ENCODE data around the gene SMAP1.

Gene SMAP1

DNA sequence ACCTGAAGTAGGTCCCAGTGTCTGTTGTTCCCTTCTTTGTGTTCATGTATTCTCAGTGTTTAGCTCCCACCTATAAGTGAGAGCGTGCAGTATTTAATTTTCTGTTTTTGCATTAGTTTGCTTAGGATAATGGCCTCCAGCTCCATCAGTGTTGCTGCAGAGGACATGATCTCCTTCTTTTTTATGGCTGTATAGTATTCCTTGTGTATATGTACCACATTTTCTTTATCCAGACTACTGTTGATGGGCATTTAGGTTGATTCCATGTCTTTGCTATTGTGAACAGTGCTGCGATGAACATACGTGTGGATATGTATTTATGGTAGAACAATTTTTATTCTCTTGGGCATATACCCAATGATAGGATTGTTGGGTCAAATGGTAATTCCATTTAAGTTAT is 163.7 kb downstream of the SMAP1 start:
- H4K20me1 ChIP-seq = 0 out of 22 replicates have a peak, but pooled peaks cover 0 to 6% (median 0%) of the 10 kb centered on the region in 11 experiments
- H3K9ac ChIP-seq = no peak overlapping the region
- no peak for TF ChIP-seq Cebpa-rat (IDR thresholded peaks at IDR 0.05)
- H3K9me3 ChIP-seq (replicated peaks in 1 of 11) = peaks cover 0 to 12% (median 8%) of the 10 kb centered on the region in 11 experiments; a peak in 15 of 22 replicates
- H3K36me3 ChIP-seq = peaks cover 4 to 24% (median 12%) of the 10 kb centered on the region in 11 experiments; a peak in 13 of 22 replicates
- H3K27me3 ChIP-seq = no peaks in the 10 kb centered on the region
- no peaks in the 10 kb centered on the region for H3K4me1 ChIP-seq
- no peak overlapping the region for H3K4me3 ChIP-seq
- H3K27ac ChIP-seq = no peak overlapping the region
- no peak overlapping the region for H3K4me2 ChIP-seq

DNA sequence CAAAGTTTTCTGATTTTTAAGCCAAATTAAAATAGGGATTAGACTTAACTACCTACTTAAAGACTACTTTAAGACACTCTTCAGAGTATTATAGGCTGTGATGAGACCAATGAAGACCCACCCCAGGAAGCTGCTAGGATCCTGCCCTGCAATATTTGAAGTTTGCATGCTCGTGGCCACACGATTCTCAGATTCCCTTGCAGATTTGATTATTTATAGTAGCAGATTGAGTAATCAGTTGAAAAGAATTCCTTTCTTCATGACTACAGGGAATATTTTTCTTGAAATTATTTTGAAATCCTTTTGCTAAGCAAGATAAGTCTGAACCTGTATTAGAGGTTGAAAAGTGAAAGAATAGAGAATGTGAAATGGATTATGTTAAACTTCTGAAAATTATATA is 166.8 kb downstream of the SMAP1 start:
- Histone ChIP-seq H3K4me2 (no peak overlapping the region), H3K4me3 (no peak overlapping the region), H3K27me3 (no peaks in the 10 kb centered on the region), H3K27ac (no peak overlapping the region), H3K9me3 (replicated peaks in 1 of 11) (peaks cover 0 to 12% (median 8%) of the 10 kb centered on the region in 11 experiments; a peak in 15 of 22 replicates), H3K36me3 (peaks cover 4 to 48% (median 15%) of the 10 kb centered on the region in 11 experiments; a peak in 15 of 22 replicates), H4K20me1 (0 out of 22 replicates have a peak, but pooled peaks cover 0 to 4% (median 0%) of the 10 kb centered on the region in 11 experiments), H3K4me1 (no peaks in the 10 kb centered on the region), H3K9ac (no peak overlapping the region)
- no peak for TF ChIP-seq Cebpa-rat (IDR thresholded peaks at IDR 0.05)

DNA sequence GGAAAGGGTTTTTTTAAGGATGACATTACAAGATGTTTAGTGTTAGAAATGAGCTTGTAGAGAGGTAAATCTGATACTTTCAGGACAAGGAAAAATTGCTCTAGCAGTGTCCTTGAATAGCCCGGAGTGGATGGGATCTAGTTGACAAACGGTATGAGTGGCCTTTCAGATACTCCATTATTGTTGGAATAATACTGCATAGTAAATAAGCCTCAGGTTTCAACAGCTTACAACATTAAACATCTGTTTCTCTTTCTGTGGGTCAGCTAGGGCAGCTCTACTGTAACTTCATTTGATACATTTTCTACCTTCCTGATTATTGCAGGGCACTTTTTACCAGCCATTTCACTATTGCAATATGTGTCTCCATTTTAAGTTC is 171.2 kb downstream of the SMAP1 start:
- Histone ChIP-seq H3K4me3 (no peak overlapping the region), H3K9ac (no peak overlapping the region), H3K9me3 (replicated peaks in 1 of 11) (0 out of 22 replicates have a peak, but pooled peaks cover 0 to 3% (median 0%) of the 10 kb centered on the region in 11 experiments), H3K27ac (no peak overlapping the region), H4K20me1 (0 out of 22 replicates have a peak, but pooled peaks cover 0 to 4% (median 0%) of the 10 kb centered on the region in 11 experiments), H3K36me3 (peaks cover 8 to 61% (median 15%) of the 10 kb centered on the region in 11 experiments; a peak in 13 of 22 replicates), H3K27me3 (no peaks in the 10 kb centered on the region), H3K4me1 (no peaks in the 10 kb centered on the region), H3K4me2 (no peak overlapping the region)
- TF ChIP-seq Cebpa-rat (IDR thresholded peaks at IDR 0.05) = no peak

DNA sequence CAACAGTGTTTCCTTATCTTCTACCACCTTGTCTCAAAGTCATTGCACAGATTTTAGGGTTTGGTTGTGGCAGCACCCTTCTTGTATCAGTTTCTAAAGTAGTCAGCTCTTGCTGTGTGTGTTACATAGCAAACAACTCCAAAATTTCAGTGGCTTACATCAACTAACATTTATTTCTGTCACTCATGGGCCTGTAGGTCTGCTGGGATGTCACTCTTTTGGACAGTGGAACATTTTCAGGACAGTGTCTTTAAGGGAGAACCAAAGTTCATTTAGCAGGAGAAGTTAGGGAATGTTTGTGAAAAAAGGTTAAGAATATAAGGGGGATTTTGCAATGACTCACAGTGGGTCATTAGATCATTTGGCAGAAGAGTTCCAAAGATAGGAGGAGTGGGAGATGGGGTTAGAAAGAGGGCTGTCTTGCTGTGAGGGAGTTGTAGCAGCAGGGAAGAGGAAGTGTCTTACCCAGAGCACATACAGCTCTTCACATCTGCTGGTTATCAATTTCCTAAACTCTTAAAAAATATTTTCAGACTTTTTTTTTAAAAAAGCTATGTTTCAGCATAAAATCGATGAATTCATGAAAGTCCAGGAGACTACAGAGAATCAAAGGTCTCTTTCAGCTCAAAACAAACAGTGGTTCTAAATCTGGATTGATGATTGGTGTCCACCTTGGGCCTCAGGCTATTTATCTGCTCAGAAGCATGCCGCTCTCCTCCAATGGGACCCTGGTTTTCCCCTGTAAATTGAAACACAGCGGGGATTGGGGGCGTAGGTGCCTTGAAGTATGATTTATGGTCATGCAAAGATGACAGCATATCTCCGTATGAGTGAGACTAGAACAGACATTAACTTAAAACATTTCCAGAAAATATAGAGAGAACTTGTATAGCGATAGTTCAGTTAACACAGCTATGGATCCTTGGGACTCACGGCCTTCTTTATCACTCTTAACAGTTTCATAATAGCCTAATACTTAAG is 171.9 kb downstream of the SMAP1 start:
- Histone ChIP-seq H3K9me3 (replicated peaks in 1 of 11) (0 out of 22 replicates have a peak, but pooled peaks cover 0 to 3% (median 0%) of the 10 kb centered on the region in 11 experiments), H3K9ac (no peak overlapping the region), H3K4me1 (no peaks in the 10 kb centered on the region), H3K36me3 (peaks cover 8 to 61% (median 15%) of the 10 kb centered on the region in 11 experiments; a peak in 13 of 22 replicates), H3K4me3 (no peak overlapping the region), H3K27ac (no peak overlapping the region), H3K4me2 (no peak overlapping the region), H3K27me3 (no peaks in the 10 kb centered on the region), H4K20me1 (0 out of 22 replicates have a peak, but pooled peaks cover 0 to 4% (median 0%) of the 10 kb centered on the region in 11 experiments)
- TF ChIP-seq Cebpa-rat (IDR thresholded peaks at IDR 0.05) = no peak

DNA sequence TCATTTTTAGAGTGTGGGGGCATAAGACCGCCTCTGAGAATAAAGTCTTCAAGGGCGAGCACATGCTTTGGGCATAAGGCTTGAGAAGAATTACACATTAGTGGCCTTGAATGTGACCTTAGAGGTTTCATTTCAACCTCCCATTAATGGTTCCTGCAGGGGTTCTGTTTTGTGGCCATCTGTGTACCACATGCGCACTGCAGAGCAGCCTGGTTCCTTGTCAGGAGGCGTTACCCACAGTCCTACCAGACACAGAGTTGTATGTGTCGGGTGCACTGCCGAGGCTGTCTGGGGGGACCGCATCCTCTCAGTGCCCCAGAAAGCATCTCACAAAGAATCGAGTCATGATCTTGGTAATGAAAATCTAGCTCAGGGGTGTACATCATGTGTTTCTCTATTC is 173.4 kb downstream of the SMAP1 start:
- Histone ChIP-seq H3K27me3 (no peaks in the 10 kb centered on the region), H3K4me1 (no peaks in the 10 kb centered on the region), H3K9ac (no peak overlapping the region), H3K36me3 (peaks cover 3 to 61% (median 15%) of the 10 kb centered on the region in 11 experiments; a peak in 12 of 22 replicates), H3K4me2 (no peak overlapping the region), H3K27ac (no peak overlapping the region), H3K9me3 (replicated peaks in 1 of 11) (0 out of 22 replicates have a peak, but pooled peaks cover 0 to under 1% (median 0%) of the 10 kb centered on the region in 11 experiments), H3K4me3 (no peak overlapping the region), H4K20me1 (0 out of 22 replicates have a peak, but pooled peaks cover 0 to 4% (median 0%) of the 10 kb centered on the region in 11 experiments)
- no peak for TF ChIP-seq Cebpa-rat (IDR thresholded peaks at IDR 0.05)

DNA sequence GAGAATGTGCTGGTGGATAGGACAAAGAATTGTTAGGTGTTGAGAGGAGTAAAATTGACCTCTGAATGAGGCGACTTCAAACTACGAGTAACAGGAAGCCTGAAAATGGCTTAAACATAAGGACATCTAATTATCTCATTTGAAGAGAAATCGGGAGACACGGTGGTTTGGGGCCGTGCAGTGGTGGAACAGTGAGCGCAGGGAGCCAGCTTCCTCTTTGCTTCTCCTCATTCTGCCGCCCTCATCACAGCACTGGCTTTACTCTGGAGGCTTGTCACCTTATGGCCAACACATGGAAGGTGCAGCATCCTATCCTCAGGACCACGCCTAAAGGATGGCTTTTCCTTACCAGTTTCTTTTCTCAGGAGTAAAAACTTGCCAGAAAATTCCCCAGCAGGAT is 174.9 kb downstream of the SMAP1 start:
- H3K4me2 ChIP-seq = no peak overlapping the region
- H3K27ac ChIP-seq = no peak overlapping the region
- H3K36me3 ChIP-seq = peaks cover 3 to 60% (median 16%) of the 10 kb centered on the region in 11 experiments; a peak in 13 of 22 replicates
- no peak for TF ChIP-seq Cebpa-rat (IDR thresholded peaks at IDR 0.05)
- H3K9me3 ChIP-seq (replicated peaks in 1 of 11) = peaks cover 0 to 2% (median 0%) of the 10 kb centered on the region in 11 experiments; a peak in 2 of 22 replicates
- H3K4me3 ChIP-seq = no peak overlapping the region
- no peaks in the 10 kb centered on the region for H3K4me1 ChIP-seq
- H3K9ac ChIP-seq = no peak overlapping the region
- H3K27me3 ChIP-seq = no peaks in the 10 kb centered on the region
- 0 out of 22 replicates have a peak, but pooled peaks cover 0 to 4% (median 0%) of the 10 kb centered on the region in 11 experiments for H4K20me1 ChIP-seq

DNA sequence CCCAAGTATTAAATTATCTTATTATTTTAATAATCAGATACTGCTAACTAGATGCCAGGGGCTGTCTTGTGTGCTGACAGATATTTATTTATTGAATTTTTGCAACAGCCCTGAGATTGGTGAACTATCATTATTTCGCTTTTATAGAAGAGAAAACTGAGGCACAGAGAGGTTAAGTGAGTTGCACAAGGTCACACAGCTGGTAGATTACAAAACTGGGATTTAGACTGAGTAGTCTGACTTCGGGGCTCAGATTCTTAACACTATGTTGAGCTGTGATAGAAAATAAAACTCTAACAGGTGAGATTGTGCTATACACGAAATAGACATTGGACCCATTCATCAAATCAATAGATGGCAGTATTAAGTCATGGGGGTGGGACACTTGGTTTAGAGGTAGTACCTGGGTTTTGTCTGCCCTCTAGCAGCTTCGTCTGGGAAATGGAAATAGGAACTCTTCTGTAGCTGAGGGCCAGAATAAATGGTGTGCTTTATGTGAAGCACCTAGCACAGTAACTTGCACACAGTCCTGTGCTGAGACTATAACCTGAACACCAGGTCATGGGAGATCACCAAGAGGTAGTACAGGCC is 175.7 kb downstream of the SMAP1 start:
- TF ChIP-seq Cebpa-rat (IDR thresholded peaks at IDR 0.05) = no peak
- H3K4me3 ChIP-seq = no peak overlapping the region
- H3K4me2 ChIP-seq = no peak overlapping the region

DNA sequence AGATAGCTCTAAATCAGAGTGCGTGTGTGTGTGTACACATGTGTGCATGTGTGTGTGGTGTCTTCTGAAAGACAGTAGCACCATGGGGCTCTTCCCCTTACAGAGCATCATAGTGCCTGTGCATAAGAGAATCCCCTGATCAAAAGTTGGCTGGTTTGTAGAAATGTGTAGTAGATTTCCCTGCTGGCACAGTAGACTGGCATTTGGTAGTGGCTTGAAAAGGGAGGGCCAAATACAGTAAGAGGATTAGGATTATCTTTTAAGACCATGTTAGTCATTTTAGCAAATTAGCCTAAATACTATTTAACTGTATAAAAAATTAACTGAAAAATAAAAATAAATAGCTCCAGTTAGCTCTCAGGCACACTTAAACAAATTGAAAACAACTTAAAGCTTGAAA is 176.6 kb downstream of the SMAP1 start:
- no peak overlapping the region for H3K4me2 ChIP-seq
- no peak overlapping the region for H3K27ac ChIP-seq
- H3K36me3 ChIP-seq = peaks cover 3 to 57% (median 16%) of the 10 kb centered on the region in 11 experiments; a peak in 13 of 22 replicates
- no peak for TF ChIP-seq Cebpa-rat (IDR thresholded peaks at IDR 0.05)
- H3K4me1 ChIP-seq = peaks cover 0 to 8% (median 2%) of the 10 kb centered on the region in 10 experiments; a peak in 6 of 20 replicates
- H3K27me3 ChIP-seq = no peaks in the 10 kb centered on the region
- no peak overlapping the region for H3K9ac ChIP-seq
- peaks cover 0 to 12% (median 0%) of the 10 kb centered on the region in 11 experiments; a peak in 5 of 22 replicates for H3K9me3 ChIP-seq (replicated peaks in 1 of 11)
- H3K4me3 ChIP-seq = no peak overlapping the region
- H4K20me1 ChIP-seq = 0 out of 22 replicates have a peak, but pooled peaks cover 0 to 1% (median 0%) of the 10 kb centered on the region in 11 experiments

More for the DNA sequence above, 175.7 kb downstream of the SMAP1 start:
- Histone ChIP-seq H3K36me3 (peaks cover 3 to 59% (median 18%) of the 10 kb centered on the region in 11 experiments; a peak in 13 of 22 replicates), H3K9ac (no peak overlapping the region), H3K27me3 (no peaks in the 10 kb centered on the region), H3K27ac (no peak overlapping the region), H4K20me1 (0 out of 22 replicates have a peak, but pooled peaks cover 0 to 4% (median 0%) of the 10 kb centered on the region in 11 experiments), H3K9me3 (replicated peaks in 1 of 11) (peaks cover 0 to 11% (median 0%) of the 10 kb centered on the region in 11 experiments; a peak in 5 of 22 replicates), H3K4me1 (no peaks in the 10 kb centered on the region)
